Caco-2 (cell line): ENCODE measurements around the gene MPPED2. TPM values are rescaled to one million over a fixed set of nuclear protein-coding genes. Genes with fewer than 3 reads are reported as not detected.

Experiments
- BruUV-seq: library from RNA; stranded (reverse); fragments of 400-500 nt; replicated peaks from 2 replicates; lab custom pipeline; 2021; lab: Mats Ljungman, UMichigan
- CTCF ChIA-PET: fragments of 300-600 bp; sonication (Branson Sonifier 250); formaldehyde crosslinking; loops from one replicate; lab custom pipeline; 2022; ENCODE audit warnings: antibody characterized with exemption; lab: Charles Lee
- POLR2A ChIA-PET: fragments of 300-600 bp; sonication (Branson Sonifier 250); formaldehyde crosslinking; loops from one replicate; lab custom pipeline; 2022; ENCODE audit warnings: antibody characterized with exemption; lab: Charles Lee
- DNase-seq, 2 experiments: peaks; one replicate each; pipeline versions ENCODE4 v3.0.0 to v3.0.0-alpha.2; 2020 to 2022
- H3K27me3 ChIP-seq: replicated peaks from 2 replicates; pipeline ENCODE4 v1.6.0; 2011; ENCODE audit warnings: low read length; ENCODE audit not compliant: control insufficient read depth, insufficient read depth
- H3K36me3 ChIP-seq: 2 replicates; pipeline ENCODE4 v1.5.1; 2011; ENCODE audit warnings: low read length; ENCODE audit not compliant: control insufficient read depth, insufficient read depth
- H3K4me1 ChIP-seq: fragments of 250-450 bp; sonication (Bioruptor Pico); 2 replicates; pipeline ENCODE4 v1.5.1; 2020; ENCODE audit warnings: mild to moderate bottlenecking
- H3K4me3 ChIP-seq: 2 replicates; pipeline ENCODE4 v1.5.1; 2011; ENCODE audit warnings: low read depth, mild to moderate bottlenecking, control low read depth, low read length
- H3K9me3 ChIP-seq: fragments of 250-450 bp; sonication (Bioruptor Pico); 2 replicates; pipeline ENCODE4 v1.5.1; 2020; ENCODE audit warnings: mild to moderate bottlenecking, moderate library complexity
- H3K27ac Mint-ChIP-seq: one replicate; pipeline ENCODE4 v1.8.0; 2022; ENCODE audit warnings: mixed read lengths; ENCODE audit not compliant: unreplicated experiment
- H3K27me3 Mint-ChIP-seq: one replicate; pipeline ENCODE4 v1.8.0; 2022; ENCODE audit warnings: mixed read lengths; ENCODE audit not compliant: insufficient read depth, unreplicated experiment
- H3K36me3 Mint-ChIP-seq: one replicate; pipeline ENCODE4 v1.8.0; 2022; ENCODE audit warnings: mild to moderate bottlenecking, mixed read lengths; ENCODE audit not compliant: insufficient read depth, unreplicated experiment
- H3K4me1 Mint-ChIP-seq: one replicate; pipeline ENCODE4 v1.8.0; 2022; ENCODE audit warnings: low read depth, mixed read lengths; ENCODE audit not compliant: unreplicated experiment
- H3K4me3 Mint-ChIP-seq: one replicate; pipeline ENCODE4 v1.8.0; 2022; ENCODE audit warnings: mild to moderate bottlenecking, moderate library complexity, mixed read lengths; ENCODE audit not compliant: unreplicated experiment
- H3K9me3 Mint-ChIP-seq: one replicate; pipeline ENCODE4 v1.8.0; 2022; ENCODE audit warnings: mixed read lengths; ENCODE audit not compliant: unreplicated experiment
- CTCF ChIP-seq, 2 experiments: fragments of 200-600 bp in 1 of 2; IDR thresholded peaks; 1 replicate in 1 of 2; 2 replicates in 1 of 2; pipeline versions ENCODE4 v1.5.1 to v1.8.0; 2011 to 2022; ENCODE audit warnings: antibody characterized with exemption in 1 of 2, control low read depth in 1 of 2, inconsistent platforms in 1 of 2, low read depth in 1 of 2, low read length in 1 of 2, mild to moderate bottlenecking in 1 of 2, moderate library complexity in 1 of 2; ENCODE audit not compliant: insufficient read depth in 1 of 2, severe bottlenecking in 1 of 2, unreplicated experiment in 1 of 2
- intact Hi-C: fragments of 100-400 bp; cut with micrococcal nuclease; formaldehyde crosslinking; loops from one replicate; pipeline ENCODE4 v1.10.0; 2022; ENCODE audit not compliant: unreplicated experiment
- total RNA-seq: library from RNA; stranded (reverse); gene quantifications from 2 replicates; pipeline ENCODE4 v1.2.3, GENCODE V29; 2022

The MPPED2 gene
- total RNA-seq, 1 experiment from 2014 or later = not detected

- Histone ChIP-seq H3K9me3 (no peaks in the 10 kb centered on the region), H3K27me3 (no peaks in the 10 kb centered on the region), H3K36me3 (no peaks in the 10 kb centered on the region), H3K4me1 (no peaks in the 10 kb centered on the region), H3K4me3 (no peak overlapping the region)
- Mint-ChIP-seq H3K4me1 (no peaks in the 10 kb centered on the region), H3K4me3 (no peak overlapping the region), H3K27ac (no peak overlapping the region), H3K36me3 (no peaks in the 10 kb centered on the region), H3K27me3 (peaks cover 5% of the 10 kb centered on the region), H3K9me3 (no peaks in the 10 kb centered on the region)
- no TSS peak for BruUV-seq
- intact Hi-C loops = no loop called here
- DNase-seq = no peak
- ChIA-PET POLR2A (no interaction called here), CTCF (no interaction called here)
- no peak for TF ChIP-seq CTCF (IDR thresholded peaks at IDR 0.05; ENCODE audit: insufficient read depth in 1 of 2, low read depth in 1 of 2, low read length in 1 of 2, severe bottlenecking in 1 of 2, unreplicated experiment in 1 of 2)
These were observed 129.1 kb downstream of the MPPED2 start for GRCh38 chr11:30457087-30457486.

GRCh38 chr11:30455025-30455424 is 131.1 kb downstream of the MPPED2 start:
- no peaks in the 10 kb centered on the region for H3K4me1 Mint-ChIP-seq

GRCh38 chr11:30454541-30454940 is 131.6 kb downstream of the MPPED2 start:
- ChIA-PET POLR2A (no interaction called here), CTCF (no interaction called here)
- no peak overlapping the region for H3K4me3 Mint-ChIP-seq
- H3K9me3 Mint-ChIP-seq = no peaks in the 10 kb centered on the region
- no peaks in the 10 kb centered on the region for H3K4me1 Mint-ChIP-seq
- H3K27me3 Mint-ChIP-seq = peaks cover 8% of the 10 kb centered on the region
- no TSS peak for BruUV-seq
- H3K36me3 Mint-ChIP-seq = no peaks in the 10 kb centered on the region
- Histone ChIP-seq H3K4me3 (no peak overlapping the region), H3K27me3 (no peaks in the 10 kb centered on the region), H3K36me3 (no peaks in the 10 kb centered on the region), H3K9me3 (no peaks in the 10 kb centered on the region), H3K4me1 (no peaks in the 10 kb centered on the region)
- H3K27ac Mint-ChIP-seq = no peak overlapping the region
- intact Hi-C loops = no loop called here
- no peak for DNase-seq
- TF ChIP-seq CTCF (IDR thresholded peaks at IDR 0.05; ENCODE audit: insufficient read depth in 1 of 2, low read depth in 1 of 2, low read length in 1 of 2, severe bottlenecking in 1 of 2, unreplicated experiment in 1 of 2) = no peak

More at GRCh38 chr11:30455025-30455424, 131.1 kb downstream of the MPPED2 start:
- H3K9me3 ChIP-seq = no peaks in the 10 kb centered on the region
- no peaks in the 10 kb centered on the region for H3K27me3 ChIP-seq
- TF ChIP-seq CTCF (IDR thresholded peaks at IDR 0.05; ENCODE audit: insufficient read depth in 1 of 2, low read depth in 1 of 2, low read length in 1 of 2, severe bottlenecking in 1 of 2, unreplicated experiment in 1 of 2) = no peak
- POLR2A ChIA-PET = no interaction called here
- Mint-ChIP-seq H3K27me3 (peaks cover 3% of the 10 kb centered on the region), H3K36me3 (no peaks in the 10 kb centered on the region), H3K27ac (no peak overlapping the region), H3K4me3 (no peak overlapping the region), H3K9me3 (no peaks in the 10 kb centered on the region)
- no peaks in the 10 kb centered on the region for H3K36me3 ChIP-seq
- H3K4me1 ChIP-seq = no peaks in the 10 kb centered on the region
- H3K4me3 ChIP-seq = no peak overlapping the region
- BruUV-seq = no TSS peak
- CTCF ChIA-PET = no interaction called here
- no peak for DNase-seq
- intact Hi-C loops = no loop called here
